LNCaP clone FGC (cell line): ENCODE measurements around the gene SLC48A1.
A peak's percentile ranks its signal among the peaks of the same experiment; 100 is the strongest.

Source experiments
- DNase-seq: peaks from one replicate; pipeline ENCODE4 v3.0.0-alpha.2; 2011; ENCODE audit warnings: low read depth
- H3K4me3 ChIP-seq: 2 replicates; pipeline ENCODE4 v1.5.1; 2011; ENCODE audit warnings: mild to moderate bottlenecking, low read depth, low read length, control low read depth
- TF ChIP-seq, protein P1 (sequence below): IDR thresholded peaks from 2 replicates; pipeline ENCODE4 v1.5.1; 2012; ENCODE audit warnings: mild to moderate bottlenecking; ENCODE audit not compliant: control insufficient read depth, insufficient read depth; ENCODE audit errors: extremely low read depth

Gene SLC48A1

DNA sequence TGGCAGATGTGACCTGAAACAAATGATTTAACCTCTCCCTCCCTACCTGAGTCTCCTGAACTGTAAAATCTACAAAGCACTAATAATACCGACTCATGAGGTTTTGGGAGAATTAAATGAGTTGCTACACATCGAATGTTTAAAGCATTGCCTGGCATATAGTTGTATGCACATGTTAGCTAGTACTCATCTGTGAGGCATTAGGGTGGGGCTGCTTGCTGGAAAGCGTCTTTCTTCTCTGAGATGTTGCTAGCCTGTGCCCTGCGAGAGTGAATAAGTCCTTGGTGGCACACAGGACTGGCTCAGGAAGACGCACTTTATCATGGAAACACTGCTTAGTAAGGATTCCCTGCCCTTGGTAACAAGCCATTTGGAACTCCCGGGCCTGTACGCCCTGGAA, 20.5 kb upstream of the SLC48A1 start:
- no peak for DNase-seq
- TF ChIP-seq, protein P1, sequence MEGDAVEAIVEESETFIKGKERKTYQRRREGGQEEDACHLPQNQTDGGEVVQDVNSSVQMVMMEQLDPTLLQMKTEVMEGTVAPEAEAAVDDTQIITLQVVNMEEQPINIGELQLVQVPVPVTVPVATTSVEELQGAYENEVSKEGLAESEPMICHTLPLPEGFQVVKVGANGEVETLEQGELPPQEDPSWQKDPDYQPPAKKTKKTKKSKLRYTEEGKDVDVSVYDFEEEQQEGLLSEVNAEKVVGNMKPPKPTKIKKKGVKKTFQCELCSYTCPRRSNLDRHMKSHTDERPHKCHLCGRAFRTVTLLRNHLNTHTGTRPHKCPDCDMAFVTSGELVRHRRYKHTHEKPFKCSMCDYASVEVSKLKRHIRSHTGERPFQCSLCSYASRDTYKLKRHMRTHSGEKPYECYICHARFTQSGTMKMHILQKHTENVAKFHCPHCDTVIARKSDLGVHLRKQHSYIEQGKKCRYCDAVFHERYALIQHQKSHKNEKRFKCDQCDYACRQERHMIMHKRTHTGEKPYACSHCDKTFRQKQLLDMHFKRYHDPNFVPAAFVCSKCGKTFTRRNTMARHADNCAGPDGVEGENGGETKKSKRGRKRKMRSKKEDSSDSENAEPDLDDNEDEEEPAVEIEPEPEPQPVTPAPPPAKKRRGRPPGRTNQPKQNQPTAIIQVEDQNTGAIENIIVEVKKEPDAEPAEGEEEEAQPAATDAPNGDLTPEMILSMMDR = no peak
- H3K4me3 ChIP-seq = no peak overlapping the region

DNA sequence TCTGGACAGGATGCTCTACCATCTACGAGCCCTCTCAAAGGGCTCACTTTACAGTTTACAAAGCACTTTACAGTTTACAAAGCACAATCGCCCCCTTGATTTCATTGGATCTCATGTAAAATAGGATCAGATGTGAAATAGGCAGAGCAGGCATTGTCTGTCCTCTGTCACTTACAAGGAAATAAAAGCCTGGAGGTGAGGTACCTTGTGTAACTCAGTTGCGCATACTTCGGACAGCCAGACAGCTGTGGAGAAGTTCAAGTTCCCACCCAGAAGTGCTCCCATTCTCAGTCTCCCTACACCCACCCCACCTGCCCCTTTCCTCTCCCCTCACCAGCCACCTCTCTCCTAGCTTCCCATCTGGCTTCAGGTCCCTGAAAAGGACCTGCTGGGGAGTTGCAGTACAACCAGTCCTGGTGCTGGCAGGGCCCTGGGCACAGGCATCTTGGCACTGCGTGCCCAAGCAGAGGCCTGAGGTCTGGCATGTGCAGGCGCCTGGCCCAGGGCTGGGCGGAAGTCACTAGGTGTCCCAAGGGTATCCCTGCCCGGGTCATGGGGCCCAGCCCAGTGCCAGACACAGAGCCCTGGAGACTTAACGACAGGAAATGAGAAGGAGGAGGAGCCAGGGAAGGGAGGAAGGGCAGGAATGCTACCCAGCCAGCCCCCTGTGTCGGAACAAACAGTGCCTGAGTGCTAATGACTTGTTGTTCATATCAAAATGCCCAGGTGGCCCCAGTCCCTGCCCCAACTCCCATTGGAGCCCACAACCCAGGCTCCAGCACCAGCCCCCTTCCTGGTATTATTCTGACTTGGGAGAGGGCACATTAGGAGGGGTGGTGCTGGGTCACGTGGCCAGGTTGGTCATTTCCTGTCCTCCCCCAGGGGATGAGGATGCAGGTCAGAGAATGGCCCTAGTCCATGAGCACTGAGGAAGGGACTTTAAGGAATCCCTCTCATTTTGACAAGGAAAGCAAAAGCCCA, 19.7 kb upstream of the SLC48A1 start:
- TF ChIP-seq, protein P1 = no peak
- peak; percentile 80 for DNase-seq
- no peak overlapping the region for H3K4me3 ChIP-seq

DNA sequence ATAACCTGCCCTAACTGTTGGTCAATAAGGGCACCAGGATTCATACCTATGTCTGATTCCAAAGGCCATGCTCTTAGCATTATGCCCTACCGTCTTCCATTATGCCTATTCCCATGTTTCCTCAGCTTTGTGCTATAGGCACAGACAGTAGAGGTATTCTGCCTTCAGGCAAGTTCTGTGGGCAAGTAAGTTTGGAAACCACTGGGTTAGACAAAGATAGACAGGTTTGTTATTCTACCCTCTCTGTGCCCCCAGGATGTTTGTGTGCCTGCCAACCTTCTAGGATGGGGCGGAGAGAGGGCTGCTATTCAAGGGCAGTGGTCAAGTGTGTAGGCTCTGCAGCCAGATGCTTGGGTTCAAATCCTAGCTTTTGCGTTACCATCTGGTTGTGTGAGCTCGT, 18.9 kb upstream of the SLC48A1 start:
- H3K4me3 ChIP-seq = no peak overlapping the region
- DNase-seq = no peak
- TF ChIP-seq, protein P1 = no peak

DNA sequence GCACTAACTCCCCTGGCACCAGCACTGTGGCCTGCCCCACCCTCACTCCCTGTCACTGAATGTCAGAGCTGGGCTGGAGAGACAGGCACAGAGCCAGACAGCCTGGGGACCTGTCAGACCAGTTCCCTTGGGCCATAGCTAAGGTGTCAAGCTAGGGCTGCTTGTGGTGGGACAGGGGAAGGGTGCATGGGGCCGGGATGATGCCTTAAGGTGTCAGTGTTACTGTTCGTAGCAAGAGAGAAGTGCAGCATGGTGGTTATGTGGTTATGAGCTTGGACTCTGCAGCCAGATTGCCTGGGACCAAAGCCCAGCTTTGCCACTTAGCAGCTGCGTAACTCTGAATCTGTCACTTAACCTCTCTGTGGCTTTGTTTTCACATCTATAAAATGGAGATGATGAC, 18.2 kb upstream of the SLC48A1 start:
- no peak overlapping the region for H3K4me3 ChIP-seq
- TF ChIP-seq, protein P1 = no peak
- peak; percentile 77 for DNase-seq

DNA sequence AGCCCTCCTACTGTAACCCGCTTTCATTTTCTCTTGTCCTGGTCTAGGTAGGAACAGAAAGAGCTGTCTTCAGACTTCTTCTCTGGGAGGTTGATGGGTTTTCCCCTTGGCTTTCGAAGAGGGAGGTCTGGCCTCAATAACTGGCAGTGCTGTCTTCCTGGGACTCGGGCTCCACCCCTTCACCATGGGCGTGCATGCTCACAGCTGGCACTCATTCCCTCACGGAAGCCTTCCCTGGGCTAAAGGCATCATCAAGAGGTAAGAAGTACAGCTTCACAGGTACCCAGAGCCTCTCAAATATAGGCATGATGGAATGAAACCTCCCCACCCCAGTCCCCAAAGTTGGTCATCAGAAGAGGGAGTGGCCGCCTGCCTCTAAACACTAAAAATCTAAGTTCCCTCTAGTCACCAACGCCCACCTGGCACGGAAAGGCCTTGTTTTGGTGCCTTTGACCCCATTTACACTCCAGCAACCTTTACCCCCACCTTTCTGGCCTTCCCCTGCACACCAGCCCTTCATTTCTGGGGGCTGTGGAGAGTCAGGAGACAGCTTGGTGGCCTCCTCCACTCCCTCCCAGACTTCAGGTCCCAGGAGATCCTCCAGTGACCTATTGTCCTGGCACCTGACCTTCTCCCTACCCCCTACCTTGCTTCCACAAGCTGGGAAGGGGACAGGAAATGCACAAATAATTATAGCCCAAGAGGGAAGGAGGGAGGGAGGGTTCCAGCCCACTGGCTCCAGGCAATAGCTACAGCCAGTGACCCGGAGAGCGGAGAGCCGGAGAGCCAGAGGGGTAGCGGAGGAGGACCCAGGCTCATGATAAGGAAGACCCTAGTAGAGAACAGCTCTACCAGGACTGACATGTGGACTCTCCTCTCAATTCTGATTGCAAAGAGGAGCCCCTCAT, 17.1 kb upstream of the SLC48A1 start:
- H3K4me3 ChIP-seq = no peak overlapping the region
- DNase-seq = no peak
- TF ChIP-seq, protein P1 = no peak

DNA sequence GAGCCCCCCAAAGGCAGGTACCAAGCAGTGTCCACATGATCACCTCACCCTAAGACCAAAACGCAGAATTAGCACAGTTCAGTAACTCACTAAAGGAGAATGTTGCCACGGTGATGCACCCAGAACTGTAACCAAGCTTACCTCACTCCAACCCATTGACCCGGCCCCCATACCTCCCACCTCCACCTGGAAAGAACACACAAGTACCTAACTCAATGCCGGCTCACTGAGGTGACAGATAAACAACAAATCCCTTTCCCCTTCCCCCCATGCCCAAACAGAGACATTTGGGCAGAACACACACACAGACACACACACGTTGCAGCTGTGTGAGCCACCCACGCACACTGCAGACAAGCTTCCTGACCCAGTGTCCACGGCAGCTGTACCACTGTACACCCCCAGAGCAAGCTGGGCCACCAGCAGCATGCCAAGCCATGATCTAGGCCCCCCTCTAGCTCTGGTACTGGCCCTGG, 15.6 kb upstream of the SLC48A1 start:
- H3K4me3 ChIP-seq = no peak overlapping the region
- no peak for DNase-seq
- TF ChIP-seq, protein P1 = no peak
